Stimulated activated memory B cell treated with anti-CD40 and anti-IgM and Interleukin-4, amounts not matched to agents 10 μg/mL and 1 μg/mL and 100 μg/mL, for 72 hours (primary cell): ENCODE data around the gene RAB31.

Experiments used
- ATAC-seq: fragments of 150-1000 bp; cut with Tn5 transposase; 2 replicates; pipeline ENCODE4 v1.10.0; 2021
- H3K27ac Mint-ChIP-seq: one replicate; pipeline ENCODE4 v1.8.0; 2022; ENCODE audit warnings: mild to moderate bottlenecking, mixed read lengths
- H3K27me3 Mint-ChIP-seq: one replicate; pipeline ENCODE4 v1.8.0; 2022; ENCODE audit warnings: mixed read lengths
- H3K36me3 Mint-ChIP-seq: one replicate; pipeline ENCODE4 v1.8.0; 2022; ENCODE audit warnings: mixed read lengths
- H3K4me1 Mint-ChIP-seq: one replicate; pipeline ENCODE4 v1.8.0; 2022; ENCODE audit warnings: mixed read lengths
- H3K4me3 Mint-ChIP-seq: one replicate; pipeline ENCODE4 v1.8.0; 2022; ENCODE audit warnings: mild to moderate bottlenecking, moderate library complexity, mixed read lengths
- H3K9me3 Mint-ChIP-seq: one replicate; pipeline ENCODE4 v1.8.0; 2022; ENCODE audit warnings: mixed read lengths

The RAB31 gene

DNA sequence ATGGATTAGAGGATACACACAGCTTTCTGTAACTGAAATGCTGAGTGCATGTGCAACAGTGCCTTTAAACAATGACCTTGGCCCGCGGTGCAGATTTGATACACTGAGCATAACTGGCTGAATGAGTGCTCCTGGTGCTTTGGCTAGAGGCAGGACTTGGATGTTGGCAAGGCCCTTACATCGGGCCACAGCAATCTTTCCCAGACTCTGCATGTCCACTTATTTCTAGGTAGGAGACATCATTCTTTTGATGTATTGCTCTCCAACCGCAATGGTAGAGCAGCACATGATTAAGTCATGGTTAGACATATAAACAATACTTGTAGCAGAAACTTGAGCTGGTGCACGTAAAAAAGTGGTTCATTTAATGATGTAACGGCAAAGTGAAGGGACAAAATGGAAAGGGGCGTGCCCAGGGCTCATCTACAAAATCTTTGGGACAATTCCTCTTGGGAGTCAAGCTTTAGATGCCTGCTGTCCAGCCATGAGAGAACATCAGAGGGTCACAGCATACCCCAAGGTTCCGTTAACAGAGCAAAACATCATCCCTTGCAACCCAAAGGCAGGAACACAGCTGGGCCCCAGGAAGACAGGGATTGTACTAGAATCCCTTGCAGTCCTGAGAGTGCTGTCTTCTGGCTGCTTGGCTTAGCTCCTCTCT lies 43.4 kb downstream of the RAB31 start:
- Mint-ChIP-seq H3K4me3 (no peak overlapping the region), H3K27me3 (no peaks in the 10 kb centered on the region), H3K9me3 (no peaks in the 10 kb centered on the region), H3K4me1 (peaks cover 37% of the 10 kb centered on the region), H3K27ac (no peak overlapping the region), H3K36me3 (peaks cover 12% of the 10 kb centered on the region)
- no peak for ATAC-seq

DNA sequence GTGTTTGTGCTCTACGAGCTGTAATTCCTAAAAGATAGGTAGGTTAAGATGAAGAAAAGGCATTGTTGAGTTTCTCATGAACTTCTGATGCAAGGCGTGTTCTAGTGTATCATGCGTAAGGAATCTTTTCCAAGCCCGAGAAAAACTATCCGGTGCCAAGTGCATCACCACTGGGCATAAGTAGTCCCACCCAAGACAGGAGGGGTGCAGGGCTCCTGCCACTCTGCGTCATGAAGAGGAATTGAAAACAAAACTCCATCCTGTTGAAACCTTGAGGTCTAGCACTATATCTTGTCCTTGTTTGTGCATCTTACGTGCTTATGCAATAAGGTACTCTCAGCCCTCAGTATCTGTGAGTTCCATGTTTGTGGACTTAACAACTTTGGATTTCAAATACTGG lies 45.7 kb downstream of the RAB31 start:
- no peaks in the 10 kb centered on the region for H3K27me3 Mint-ChIP-seq
- peaks cover 22% of the 10 kb centered on the region for H3K36me3 Mint-ChIP-seq
- H3K9me3 Mint-ChIP-seq, result no peaks in the 10 kb centered on the region
- H3K4me1 Mint-ChIP-seq, result peaks cover 52% of the 10 kb centered on the region
- no peak overlapping the region for H3K4me3 Mint-ChIP-seq
- peak; percentile 48 for ATAC-seq
- no peak overlapping the region for H3K27ac Mint-ChIP-seq

DNA sequence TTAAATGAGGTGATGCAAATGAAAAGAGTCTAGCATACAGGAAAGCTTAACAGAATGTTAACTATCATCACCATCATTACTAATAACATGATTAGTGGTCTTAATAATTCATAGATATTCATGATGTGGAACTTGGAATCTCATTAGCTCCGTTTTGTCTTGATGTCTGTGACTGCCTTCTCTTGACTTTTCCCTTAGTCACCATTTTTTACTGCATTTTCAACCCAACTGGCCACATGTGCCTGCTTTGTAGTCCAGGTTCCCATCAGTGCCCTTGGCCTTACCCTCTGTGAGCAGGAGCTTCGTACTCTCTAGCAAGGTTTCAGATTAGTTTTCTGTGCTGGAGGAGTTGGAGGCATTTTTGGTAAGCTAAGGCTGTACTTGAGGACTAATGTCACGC lies 47.0 kb downstream of the RAB31 start:
- H3K4me3 Mint-ChIP-seq, result no peak overlapping the region
- no peaks in the 10 kb centered on the region for H3K9me3 Mint-ChIP-seq
- no peaks in the 10 kb centered on the region for H3K27me3 Mint-ChIP-seq
- H3K4me1 Mint-ChIP-seq, result peaks cover 50% of the 10 kb centered on the region
- no peak for ATAC-seq
- H3K27ac Mint-ChIP-seq, result no peak overlapping the region
- H3K36me3 Mint-ChIP-seq, result peaks cover 28% of the 10 kb centered on the region

DNA sequence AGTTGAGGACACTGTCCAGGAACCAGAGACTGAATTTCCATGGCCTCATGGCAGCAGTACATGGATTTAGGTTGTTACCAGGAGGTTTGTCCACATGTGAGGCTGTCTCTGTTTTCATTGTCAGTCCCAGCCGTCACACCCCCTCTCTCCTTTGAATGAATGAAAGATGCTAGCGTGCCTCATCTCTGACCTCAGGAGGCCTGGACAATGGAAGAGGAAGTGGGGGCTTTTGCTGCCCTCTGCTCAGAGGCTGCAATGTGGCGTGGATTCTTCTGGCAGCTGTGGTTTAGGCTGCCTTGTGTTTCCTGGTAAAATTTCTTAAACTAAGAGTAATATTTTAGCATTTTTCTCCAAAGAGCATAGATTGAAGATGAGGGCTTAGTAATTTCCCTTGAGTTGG lies 47.5 kb downstream of the RAB31 start:
- Mint-ChIP-seq H3K4me1 (peaks cover 45% of the 10 kb centered on the region), H3K4me3 (no peak overlapping the region), H3K27ac (no peak overlapping the region), H3K9me3 (no peaks in the 10 kb centered on the region), H3K36me3 (peaks cover 26% of the 10 kb centered on the region), H3K27me3 (no peaks in the 10 kb centered on the region)
- no peak for ATAC-seq

DNA sequence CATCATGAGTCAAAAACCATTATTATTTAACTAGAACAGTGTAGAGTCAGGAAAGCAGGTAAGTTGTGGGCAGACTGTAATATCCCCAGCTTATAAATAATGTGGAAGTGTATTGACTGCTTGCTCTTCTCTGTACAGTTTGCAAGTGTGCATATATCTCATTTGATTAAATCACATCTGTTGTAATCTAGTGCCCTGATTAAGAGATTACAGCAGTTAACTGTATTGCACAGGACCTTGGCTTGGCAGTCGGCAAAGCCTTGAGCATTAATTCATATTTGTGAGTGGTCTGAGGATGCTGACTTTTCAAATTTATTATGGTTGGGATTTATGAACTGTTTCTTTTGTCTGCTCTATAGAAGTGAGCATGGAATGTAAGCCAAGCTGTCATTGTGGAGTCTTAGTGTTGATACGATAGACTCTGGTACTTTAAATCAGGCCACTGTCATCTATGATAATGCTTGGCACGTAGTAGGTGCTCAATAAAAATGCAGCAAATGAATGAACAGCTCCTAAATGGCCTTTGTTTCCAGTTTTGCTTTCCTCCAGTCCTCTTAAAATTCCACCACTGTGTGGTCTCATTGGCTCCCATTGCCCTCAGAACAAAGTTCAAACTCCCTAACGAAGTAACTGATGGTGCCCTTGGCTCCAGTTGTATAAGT lies 48.3 kb downstream of the RAB31 start:
- peaks cover 31% of the 10 kb centered on the region for H3K36me3 Mint-ChIP-seq
- ATAC-seq, result no peak
- no peaks in the 10 kb centered on the region for H3K27me3 Mint-ChIP-seq
- H3K27ac Mint-ChIP-seq, result no peak overlapping the region
- no peak overlapping the region for H3K4me3 Mint-ChIP-seq
- H3K9me3 Mint-ChIP-seq, result no peaks in the 10 kb centered on the region
- peaks cover 45% of the 10 kb centered on the region for H3K4me1 Mint-ChIP-seq

DNA sequence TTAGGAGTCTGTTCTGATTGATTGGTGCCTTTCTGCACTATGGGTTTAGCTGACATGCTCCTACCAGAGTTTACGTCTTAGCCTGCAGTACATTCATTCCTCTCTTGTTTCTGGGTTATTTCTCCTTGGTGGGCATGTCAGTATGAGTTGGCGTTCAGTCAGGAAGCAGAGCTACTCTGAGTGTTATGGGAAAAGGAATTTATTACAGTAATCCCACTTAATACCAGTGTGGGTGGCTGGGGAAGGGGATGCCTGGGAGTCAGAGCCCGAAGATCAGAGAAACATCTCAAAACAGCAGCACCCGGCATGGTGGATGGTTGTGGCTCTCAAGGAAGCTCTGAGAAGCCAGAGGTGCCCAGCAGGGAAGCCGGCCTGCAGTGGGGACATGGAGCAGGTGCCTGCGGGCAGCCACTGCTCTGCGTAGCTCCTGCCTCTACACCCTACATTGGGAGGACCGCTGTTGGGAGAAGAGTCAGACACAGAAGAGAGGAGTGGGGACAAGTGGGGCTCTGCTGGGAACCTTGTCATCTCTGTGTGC lies 48.9 kb downstream of the RAB31 start:
- Mint-ChIP-seq H3K4me1 (peaks cover 45% of the 10 kb centered on the region), H3K27ac (no peak overlapping the region), H3K27me3 (no peaks in the 10 kb centered on the region), H3K9me3 (no peaks in the 10 kb centered on the region), H3K4me3 (no peak overlapping the region), H3K36me3 (peaks cover 31% of the 10 kb centered on the region)
- no peak for ATAC-seq

DNA sequence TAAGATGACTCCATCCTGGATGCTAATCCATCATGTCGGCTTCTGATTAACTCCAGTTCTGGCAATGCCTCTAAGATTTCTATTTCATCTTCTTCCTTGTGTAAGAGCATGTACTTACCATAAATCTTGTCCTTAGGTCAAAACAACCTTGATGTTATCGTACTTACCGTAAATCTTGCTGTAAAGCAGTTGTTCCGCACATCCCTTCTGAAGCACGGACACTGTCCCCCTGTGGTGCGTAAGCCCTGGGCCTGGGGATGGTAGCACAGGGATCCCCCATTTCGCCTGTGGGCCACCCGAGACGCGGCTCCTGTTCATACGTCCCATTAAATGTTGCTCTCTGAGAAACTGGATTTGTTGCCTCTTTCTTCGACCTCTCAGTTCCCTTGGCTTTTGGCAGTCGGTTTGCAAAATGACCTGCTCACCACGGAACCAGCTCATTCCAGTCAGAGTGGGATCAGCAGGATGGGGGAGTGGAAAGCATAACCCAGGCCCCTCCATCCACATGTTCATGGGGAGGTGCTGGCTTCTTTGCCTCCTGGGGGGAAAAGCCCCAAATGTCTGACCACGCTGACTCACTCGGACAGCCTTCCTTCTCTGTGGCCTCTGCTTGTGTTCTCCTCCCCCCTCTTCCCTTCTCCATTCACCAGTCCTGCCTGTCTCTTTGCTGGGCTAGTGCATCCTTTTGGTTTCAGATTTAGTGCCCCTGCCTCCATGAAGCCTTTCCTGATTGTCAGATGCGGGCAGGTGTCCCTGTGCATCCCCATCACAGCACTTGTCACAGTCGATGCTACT lies 49.9 kb downstream of the RAB31 start:
- H3K36me3 Mint-ChIP-seq, result peaks cover 38% of the 10 kb centered on the region
- H3K9me3 Mint-ChIP-seq, result peaks cover 3% of the 10 kb centered on the region
- no peak overlapping the region for H3K4me3 Mint-ChIP-seq
- H3K4me1 Mint-ChIP-seq, result peaks cover 45% of the 10 kb centered on the region
- H3K27me3 Mint-ChIP-seq, result no peaks in the 10 kb centered on the region
- H3K27ac Mint-ChIP-seq, result no peak overlapping the region
- ATAC-seq, result no peak

DNA sequence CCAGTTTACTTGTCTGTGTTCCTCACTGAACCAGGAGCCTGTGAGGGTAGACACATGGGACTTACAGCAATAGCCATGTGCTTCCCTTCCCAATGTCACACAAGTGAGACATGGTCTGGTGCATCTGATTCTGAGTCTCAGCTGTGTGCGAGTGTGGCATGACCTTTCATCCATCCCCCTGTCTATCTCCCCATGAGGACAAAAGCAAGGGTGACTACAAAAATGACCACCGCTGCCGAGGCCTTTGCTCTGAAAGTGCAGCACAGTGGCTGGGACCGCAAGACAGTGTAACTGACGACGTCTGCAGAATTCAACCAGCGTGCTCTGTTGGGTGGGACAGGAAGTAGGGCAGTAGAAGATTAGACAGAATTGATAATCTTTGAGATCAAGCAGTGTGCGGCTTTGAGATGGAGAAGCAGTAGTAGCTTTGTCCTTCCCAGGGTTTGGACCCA lies 50.5 kb downstream of the RAB31 start:
- peaks cover 3% of the 10 kb centered on the region for H3K9me3 Mint-ChIP-seq
- no peak for ATAC-seq
- no peaks in the 10 kb centered on the region for H3K27me3 Mint-ChIP-seq
- H3K4me3 Mint-ChIP-seq, result no peak overlapping the region
- H3K4me1 Mint-ChIP-seq, result peaks cover 38% of the 10 kb centered on the region
- no peak overlapping the region for H3K27ac Mint-ChIP-seq
- peaks cover 38% of the 10 kb centered on the region for H3K36me3 Mint-ChIP-seq

DNA sequence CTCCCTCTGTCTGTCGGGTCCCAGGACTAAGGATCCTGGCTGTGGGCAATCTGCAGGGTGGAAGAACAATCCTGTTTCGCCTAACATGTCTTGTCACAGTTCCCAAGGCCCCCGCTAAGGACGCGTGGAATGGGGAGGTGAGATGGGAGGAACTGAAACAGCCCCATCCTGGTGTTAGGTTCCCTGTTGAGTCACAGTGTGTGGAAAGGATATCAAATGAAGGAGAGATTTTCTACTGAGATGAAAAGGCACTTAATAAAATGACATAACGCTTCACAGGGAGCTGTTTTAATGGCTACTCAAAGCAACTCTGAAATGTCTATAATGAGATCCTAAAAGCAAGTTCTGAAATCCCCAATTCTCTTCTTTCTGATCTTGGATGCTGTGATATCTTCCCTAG lies 52.5 kb downstream of the RAB31 start:
- Mint-ChIP-seq H3K9me3 (peaks cover 3% of the 10 kb centered on the region), H3K4me3 (no peak overlapping the region), H3K27ac (no peak overlapping the region), H3K36me3 (peaks cover 47% of the 10 kb centered on the region), H3K27me3 (no peaks in the 10 kb centered on the region), H3K4me1 (peaks cover 35% of the 10 kb centered on the region)
- ATAC-seq, result no peak

DNA sequence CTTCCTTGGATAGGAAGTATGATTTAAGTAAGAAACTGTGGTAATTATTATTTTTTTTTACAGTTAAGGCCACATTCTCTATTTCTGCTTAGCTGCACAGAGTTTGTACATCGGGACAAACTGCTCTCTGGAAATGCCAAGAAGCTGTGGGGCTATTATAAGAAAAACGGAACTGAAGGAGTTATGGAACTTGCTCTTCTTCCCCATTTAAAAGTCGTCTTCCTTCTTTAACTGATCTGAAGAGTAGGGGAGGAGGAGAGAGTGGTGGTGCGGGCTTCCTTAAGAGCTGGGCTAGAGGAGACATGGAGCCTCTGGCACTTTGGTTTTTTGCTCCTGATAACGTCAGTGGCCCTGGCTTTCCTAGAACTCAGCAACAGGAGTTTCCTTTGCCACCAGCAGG lies 54.4 kb downstream of the RAB31 start:
- Mint-ChIP-seq H3K27ac (no peak overlapping the region), H3K9me3 (peaks cover 3% of the 10 kb centered on the region), H3K27me3 (no peaks in the 10 kb centered on the region), H3K4me1 (peaks cover 30% of the 10 kb centered on the region), H3K4me3 (no peak overlapping the region), H3K36me3 (peaks cover 60% of the 10 kb centered on the region)
- no peak for ATAC-seq

DNA sequence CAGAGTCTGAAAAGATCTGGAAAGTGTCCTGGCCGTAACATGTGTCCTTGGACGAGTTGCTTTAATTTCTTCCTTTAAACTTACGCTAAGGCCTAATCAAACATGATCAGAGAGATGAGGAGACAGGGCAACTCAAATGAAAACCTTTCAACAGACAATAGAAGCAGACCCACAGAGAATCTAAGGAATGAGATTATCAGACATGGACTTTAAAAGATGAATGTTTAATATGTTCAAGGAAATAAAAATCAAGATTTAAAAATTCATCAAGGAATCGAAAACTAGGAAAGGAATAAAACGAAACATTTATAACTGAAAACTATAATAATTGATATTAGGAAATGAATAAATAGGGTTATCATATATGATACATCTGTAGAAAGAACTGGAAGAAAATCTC lies 55.1 kb downstream of the RAB31 start:
- Mint-ChIP-seq H3K9me3 (peaks cover 3% of the 10 kb centered on the region), H3K4me3 (no peak overlapping the region), H3K4me1 (peaks cover 29% of the 10 kb centered on the region), H3K36me3 (peaks cover 62% of the 10 kb centered on the region), H3K27ac (no peak overlapping the region), H3K27me3 (no peaks in the 10 kb centered on the region)
- no peak for ATAC-seq

DNA sequence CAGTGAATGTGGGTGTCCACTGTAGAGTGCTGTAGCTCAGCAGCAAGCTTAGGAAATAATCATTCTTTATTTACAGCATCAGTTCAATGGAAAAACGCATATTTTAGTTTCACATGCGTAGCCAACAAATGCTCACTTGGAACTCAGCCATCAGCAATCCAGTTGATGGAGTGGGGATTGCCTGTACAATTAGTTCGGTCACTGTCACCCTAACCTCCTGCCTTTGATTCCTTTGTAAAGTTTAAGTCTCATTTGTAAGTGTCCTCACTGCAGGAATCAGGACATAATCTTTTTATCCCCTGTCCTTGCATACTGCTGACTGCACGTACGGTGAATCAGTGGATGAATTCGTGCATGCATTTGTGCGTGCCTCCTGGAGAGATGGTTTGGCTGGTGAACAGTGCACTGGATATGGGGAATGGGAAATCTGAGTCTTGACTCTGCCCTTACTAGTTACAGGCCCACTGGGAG lies 55.9 kb downstream of the RAB31 start:
- peaks cover 3% of the 10 kb centered on the region for H3K9me3 Mint-ChIP-seq

DNA sequence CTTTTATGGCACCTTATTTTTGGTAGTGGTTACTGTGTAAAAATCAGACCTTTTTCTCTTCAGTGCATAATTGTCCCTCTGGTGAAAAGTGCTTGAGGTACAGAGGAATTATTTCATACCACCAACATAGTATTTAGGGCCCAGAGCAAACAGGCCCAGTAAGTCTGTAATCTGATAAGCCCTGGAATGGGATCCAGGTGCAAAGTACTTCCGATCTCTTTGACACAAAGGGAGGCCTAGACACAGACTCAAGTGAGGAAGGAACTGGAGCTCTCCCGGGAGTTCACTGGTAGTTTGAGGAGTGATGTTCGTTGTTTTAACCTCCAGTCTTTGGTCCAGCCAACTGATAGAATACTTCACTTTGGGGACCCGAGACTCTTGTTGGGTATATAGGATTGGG lies 57.4 kb downstream of the RAB31 start:
- peaks cover 3% of the 10 kb centered on the region for H3K9me3 Mint-ChIP-seq
- peaks cover 45% of the 10 kb centered on the region for H3K4me1 Mint-ChIP-seq
- H3K27me3 Mint-ChIP-seq, result no peaks in the 10 kb centered on the region
- H3K27ac Mint-ChIP-seq, result no peak overlapping the region
- no peak for ATAC-seq
- no peak overlapping the region for H3K4me3 Mint-ChIP-seq
- H3K36me3 Mint-ChIP-seq, result peaks cover 50% of the 10 kb centered on the region

More for the DNA sequence above, 55.9 kb downstream of the RAB31 start:
- Mint-ChIP-seq H3K4me1 (peaks cover 31% of the 10 kb centered on the region), H3K27me3 (no peaks in the 10 kb centered on the region), H3K36me3 (peaks cover 60% of the 10 kb centered on the region), H3K27ac (no peak overlapping the region), H3K4me3 (no peak overlapping the region)
- no peak for ATAC-seq

DNA sequence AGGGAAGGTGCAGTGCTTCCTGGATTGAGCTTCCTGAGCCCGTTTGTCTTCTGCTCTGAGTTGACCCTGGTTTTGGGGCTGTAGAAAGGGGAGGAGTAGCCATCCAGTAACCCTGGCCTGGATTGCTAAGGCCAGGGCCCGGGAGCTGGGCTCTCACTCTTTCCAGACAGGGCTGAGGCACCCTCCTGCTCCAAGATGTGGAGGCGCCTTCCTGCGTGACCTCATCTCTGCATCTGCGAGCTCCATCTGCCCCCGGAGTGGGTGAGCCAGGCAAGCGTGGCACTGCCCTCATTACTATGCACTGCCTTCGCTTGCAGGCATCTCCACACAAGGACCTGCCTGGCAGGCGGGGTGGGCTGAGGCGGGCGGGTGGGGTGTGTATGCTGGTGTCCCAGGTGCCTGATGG lies 58.0 kb downstream of the RAB31 start:
- H3K27me3 Mint-ChIP-seq, result no peaks in the 10 kb centered on the region
- H3K9me3 Mint-ChIP-seq, result peaks cover 3% of the 10 kb centered on the region
- H3K4me1 Mint-ChIP-seq, result peaks cover 50% of the 10 kb centered on the region
- no peak overlapping the region for H3K27ac Mint-ChIP-seq
- peaks cover 44% of the 10 kb centered on the region for H3K36me3 Mint-ChIP-seq
- no peak overlapping the region for H3K4me3 Mint-ChIP-seq
- no peak for ATAC-seq

DNA sequence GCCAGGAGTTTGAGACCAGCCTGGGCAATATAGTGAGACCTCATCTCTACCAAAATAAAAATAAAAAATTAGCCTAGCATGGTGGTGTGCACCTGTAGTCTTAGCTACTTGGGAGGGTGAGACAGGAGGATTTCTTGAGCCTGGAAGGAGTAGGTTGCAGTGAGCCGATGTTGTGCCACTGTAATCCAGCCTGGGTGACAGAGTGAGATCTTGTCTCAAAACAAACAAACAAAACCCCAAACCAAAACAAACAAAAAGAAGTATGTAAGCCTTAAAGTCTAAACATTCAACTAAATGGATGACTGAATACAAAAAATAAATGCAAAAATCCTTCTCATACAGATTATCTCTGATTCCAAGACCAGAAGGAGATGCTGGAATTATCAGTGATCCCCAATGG lies 58.6 kb downstream of the RAB31 start:
- H3K4me3 Mint-ChIP-seq, result no peak overlapping the region
- H3K4me1 Mint-ChIP-seq, result peaks cover 56% of the 10 kb centered on the region
- H3K27ac Mint-ChIP-seq, result no peak overlapping the region
- H3K36me3 Mint-ChIP-seq, result peaks cover 42% of the 10 kb centered on the region
- peaks cover 3% of the 10 kb centered on the region for H3K9me3 Mint-ChIP-seq
- no peak for ATAC-seq
- H3K27me3 Mint-ChIP-seq, result no peaks in the 10 kb centered on the region
